Non-pigmented ciliary epithelial cell (primary cell): ENCODE data around the gene MUC2.

Experiments used
- DNase-seq: peaks from one replicate; pipeline ENCODE4 v3.0.0-alpha.2; 2010; ENCODE audit warnings: low read depth

The MUC2 gene

GRCh38 chr11:1121813-1122663 is 47.4 kb downstream of the MUC2 start:
- no peak for DNase-seq

- no peak for DNase-seq
Observed at GRCh38 chr11:1122664-1123002, 48.0 kb downstream of the MUC2 start.

- DNase-seq = no peak
Observed at GRCh38 chr11:1123970-1124369, 49.3 kb downstream of the MUC2 start.
